ENCODE data around the gene LRP8. TPM values are rescaled to one million over a fixed set of nuclear protein-coding genes. Genes with fewer than 3 reads are reported as not detected.

LRP8 gene
- total RNA-seq, 1 experiment from 2014 or later: 69.5 TPM

GRCh38 chr1:53259932-53260331 is 67.9 kb downstream of the LRP8 start (continued):
- no peak for TF ChIP-seq CDX4 (CRISPR knock-in tag; IDR thresholded peaks at IDR 0.05; ENCODE audit: borderline replicate concordance)
- no peak for TF ChIP-seq ZNF425 (CRISPR knock-in tag; conservative IDR thresholded peaks at IDR 0.05)
- TF ChIP-seq MLX (CRISPR knock-in tag; IDR thresholded peaks at IDR 0.05): no peak
- TF ChIP-seq ZBTB43 (CRISPR knock-in tag; IDR thresholded peaks at IDR 0.05): no peak
- TF ChIP-seq ZMAT4 (CRISPR knock-in tag; IDR thresholded peaks at IDR 0.05): no peak
- no peak for TF ChIP-seq ZNF317 (CRISPR knock-in tag; IDR thresholded peaks at IDR 0.05; ENCODE audit: borderline replicate concordance, low read depth)
- no peak for TF ChIP-seq CREB1 (CRISPR knock-in tag; IDR thresholded peaks at IDR 0.05)

GRCh38 chr1:53258216-53258615 is 69.7 kb downstream of the LRP8 start:
- 0 out of 2 replicates have a peak overlapping the region, but pooled peaks have one; percentile 41 for H3K27ac Mint-ChIP-seq
- no peaks in the 10 kb centered on the region for H3K9me3 Mint-ChIP-seq
- no peak for DNase-seq (ENCODE audit: low spot score)
- ATAC-seq: no peak
- no peaks in the 10 kb centered on the region for H3K4me1 Mint-ChIP-seq
- CTCF ChIA-PET: interaction anchor here (1.1 kb wide), 1 partner anchor 20 kb away, joined by 4 read pairs; no protein-coding TSS in a partner anchor
- TF ChIP-seq JAZF1 (CRISPR knock-in tag; IDR thresholded peaks at IDR 0.05) (no peak), SMAD4 (CRISPR knock-in tag; IDR thresholded peaks at IDR 0.05) (no peak), ZNF281 (CRISPR knock-in tag; IDR thresholded peaks at IDR 0.05) (no peak), TEAD1 (CRISPR knock-in tag; IDR thresholded peaks at IDR 0.05) (no peak), ATF1 (CRISPR knock-in tag; IDR thresholded peaks at IDR 0.05) (no peak), RELA (CRISPR knock-in tag; IDR thresholded peaks at IDR 0.05; ENCODE audit: borderline replicate concordance) (no peak), SOX15 (CRISPR knock-in tag; IDR thresholded peaks at IDR 0.05) (no peak), SP1 (CRISPR knock-in tag; conservative IDR thresholded peaks at IDR 0.05) (no peak), MXD4 (CRISPR knock-in tag; IDR thresholded peaks at IDR 0.05; ENCODE audit: borderline replicate concordance) (no peak), GTF2I (CRISPR knock-in tag; conservative IDR thresholded peaks at IDR 0.05) (no peak), NFE2L1 (CRISPR knock-in tag; IDR thresholded peaks at IDR 0.05) (no peak), CREM (CRISPR knock-in tag; IDR thresholded peaks at IDR 0.05) (no peak), STAT6 (CRISPR knock-in tag; conservative IDR thresholded peaks at IDR 0.05; ENCODE audit: low read depth) (no peak)
- POLR2A ChIA-PET: interaction anchor here (0.7 kb wide), 1 partner anchor 21 kb away, joined by 3 read pairs; no protein-coding TSS in a partner anchor
- H3K4me3 Mint-ChIP-seq: no peak overlapping the region
- H3K27me3 Mint-ChIP-seq (ENCODE audit: low read depth): no peaks in the 10 kb centered on the region
- peaks cover 89% of the 10 kb centered on the region for H3K36me3 Mint-ChIP-seq
